Mononuclear cell (primary cell): ENCODE results near the gene CTCFL. TPM values are rescaled to one million over a fixed set of nuclear protein-coding genes. Genes with fewer than 3 reads are reported as not detected.
"Not testable (repeated sequence)": the region's sequence is repeated elsewhere in the genome, so short reads cannot be mapped to it uniquely, and the experiment has no call there.

Experiments
- H3K27me3 ChIP-seq: 2 replicates; pipeline ENCODE4 v1.6.0; 2011; ENCODE audit warnings: low read length, control low read depth; ENCODE audit not compliant: insufficient read depth
- H3K4me1 ChIP-seq: 2 replicates; pipeline ENCODE4 v1.5.1; 2011; ENCODE audit warnings: mild to moderate bottlenecking, low read length, control low read depth; ENCODE audit not compliant: insufficient read depth
- H3K4me3 ChIP-seq: 2 replicates; pipeline ENCODE4 v1.5.1; 2011; ENCODE audit warnings: mild to moderate bottlenecking, low read length, moderate library complexity
- H3K9me3 ChIP-seq: 2 replicates; pipeline ENCODE4 v1.5.1; 2011; ENCODE audit warnings: low read depth, mild to moderate bottlenecking, control low read depth, low read length
- total RNA-seq: library from RNA; depleted of rRNA; stranded (reverse); fragments of >200 nt; gene quantifications from one replicate; pipeline ENCODE4 v1.2.3, GENCODE V29; 2012

CTCFL gene
- total RNA-seq, 1 donor: not detected

GRCh38 chr20:57529810-57530209 is 4.9 kb upstream of the CTCFL start:
- no peaks in the 10 kb centered on the region for H3K4me1 ChIP-seq
- no peaks in the 10 kb centered on the region for H3K9me3 ChIP-seq
- no peak overlapping the region for H3K4me3 ChIP-seq
- H3K27me3 ChIP-seq: no peaks in the 10 kb centered on the region

GRCh38 chr20:57529160-57529585 is 4.2 kb upstream of the CTCFL start:
- H3K4me3 ChIP-seq: no peak overlapping the region
- H3K4me1 ChIP-seq: no peaks in the 10 kb centered on the region
- no peaks in the 10 kb centered on the region for H3K9me3 ChIP-seq
- H3K27me3 ChIP-seq: no peaks in the 10 kb centered on the region

DNA sequence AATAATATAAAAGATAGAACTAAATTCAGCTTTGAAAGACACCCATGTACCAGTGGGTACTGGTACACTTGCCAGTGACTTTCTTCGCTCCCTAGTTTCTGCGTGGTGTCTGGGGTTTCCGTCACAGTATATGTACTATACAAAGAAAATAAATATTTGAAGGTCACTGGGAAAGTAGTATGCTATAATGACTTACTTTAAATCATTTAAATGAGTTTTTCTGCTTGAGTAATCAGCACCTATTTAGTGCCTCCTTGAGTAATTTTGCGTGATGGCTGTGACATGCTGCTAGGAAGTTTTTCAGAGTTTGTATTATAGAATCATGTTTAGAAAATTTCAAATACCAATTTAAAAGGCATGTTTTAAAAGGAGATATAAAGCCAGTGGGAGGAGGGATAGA is 3.2 kb upstream of the CTCFL start:
- H3K4me3 ChIP-seq: no peak overlapping the region
- H3K9me3 ChIP-seq: no peaks in the 10 kb centered on the region
- no peaks in the 10 kb centered on the region for H3K4me1 ChIP-seq
- H3K27me3 ChIP-seq: no peaks in the 10 kb centered on the region

- no peaks in the 10 kb centered on the region for H3K4me1 ChIP-seq
- H3K9me3 ChIP-seq: no peaks in the 10 kb centered on the region
- no peaks in the 10 kb centered on the region for H3K27me3 ChIP-seq
- H3K4me3 ChIP-seq: no peak overlapping the region
Observed at GRCh38 chr20:57527728-57528127, 2.8 kb upstream of the CTCFL start.

- Histone ChIP-seq H3K9me3 (no peaks in the 10 kb centered on the region), H3K4me3 (no peak overlapping the region)
Observed at GRCh38 chr20:57526885-57527460, 2.0 kb upstream of the CTCFL start.

GRCh38 chr20:57526087-57526884 is 1.3 kb upstream of the CTCFL start:
- Histone ChIP-seq H3K4me3 (no peak overlapping the region), H3K9me3 (no peaks in the 10 kb centered on the region), H3K27me3 (no peaks in the 10 kb centered on the region), H3K4me1 (no peaks in the 10 kb centered on the region)

More at GRCh38 chr20:57526885-57527460, 2.0 kb upstream of the CTCFL start:
- Histone ChIP-seq H3K27me3 (no peaks in the 10 kb centered on the region), H3K4me1 (no peaks in the 10 kb centered on the region)

DNA sequence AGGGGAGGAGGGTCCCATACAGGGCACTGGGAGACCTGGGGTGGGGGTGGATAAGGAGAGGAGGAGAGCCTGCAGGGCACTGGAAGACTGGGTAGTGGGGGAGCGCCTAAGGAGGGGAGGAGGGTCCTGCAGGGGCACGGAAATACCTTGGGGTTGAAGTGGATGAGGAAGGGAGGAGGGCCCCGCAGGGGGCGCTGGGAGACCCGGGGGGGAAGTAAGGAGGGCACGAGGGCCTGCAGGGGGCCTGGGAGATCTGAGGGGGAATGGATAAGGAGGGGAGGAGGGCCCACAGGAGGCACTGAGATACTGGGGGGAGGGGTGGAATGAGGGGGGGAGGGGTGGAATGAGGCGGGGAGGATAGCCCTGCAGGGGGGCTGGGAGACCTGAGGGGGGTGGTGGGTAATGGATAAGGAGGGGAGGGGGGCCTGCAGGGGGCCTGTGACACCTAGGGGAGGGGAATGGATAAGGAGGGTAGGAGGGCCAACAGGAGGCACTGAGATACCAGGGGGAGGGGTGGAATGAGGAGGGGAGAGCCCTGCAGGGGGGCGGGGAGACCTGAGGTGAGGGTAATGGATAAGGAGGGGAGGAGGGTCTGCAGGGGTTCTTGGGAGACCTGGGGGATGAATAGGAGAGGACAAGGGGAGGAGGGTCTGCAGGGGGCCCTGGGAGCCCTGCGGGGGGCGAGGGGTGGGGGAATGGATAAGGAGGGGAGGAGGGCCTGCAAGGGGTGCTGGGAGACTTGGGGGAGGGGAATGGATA is 567 bp upstream of the CTCFL start:
- Histone ChIP-seq H3K4me1 (no peaks in the 10 kb centered on the region), H3K4me3 (no peak overlapping the region), H3K9me3 (no peaks in the 10 kb centered on the region), H3K27me3 (no peaks in the 10 kb centered on the region)

DNA sequence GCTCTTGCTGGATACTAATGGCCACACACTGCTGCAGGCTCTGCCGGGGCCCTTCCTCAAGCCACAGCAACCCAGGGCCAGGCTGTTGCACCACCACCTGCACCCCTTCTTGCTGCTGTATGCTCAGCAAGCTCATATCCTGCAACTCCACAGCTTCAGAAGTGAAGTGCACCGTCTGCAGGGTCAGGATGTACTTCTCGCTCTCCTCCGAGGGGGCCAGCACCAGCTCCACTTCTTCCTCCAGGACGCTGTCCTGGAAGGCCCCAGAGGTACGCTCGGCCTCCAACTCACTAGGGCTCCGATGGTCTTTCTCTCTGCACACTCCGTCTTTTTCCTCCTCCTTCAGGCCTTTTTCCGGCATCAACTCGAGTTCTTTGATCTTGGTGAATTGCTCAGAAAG is 1.2 kb downstream of the CTCFL start:
- Histone ChIP-seq H3K27me3 (no peaks in the 10 kb centered on the region), H3K4me3 (no peak overlapping the region), H3K9me3 (no peaks in the 10 kb centered on the region), H3K4me1 (no peaks in the 10 kb centered on the region)

- no peaks in the 10 kb centered on the region for H3K9me3 ChIP-seq
- H3K4me3 ChIP-seq: no peak overlapping the region
- H3K4me1 ChIP-seq: no peaks in the 10 kb centered on the region
- no peaks in the 10 kb centered on the region for H3K27me3 ChIP-seq
Observed at GRCh38 chr20:57522380-57523140, 2.4 kb downstream of the CTCFL start.

DNA sequence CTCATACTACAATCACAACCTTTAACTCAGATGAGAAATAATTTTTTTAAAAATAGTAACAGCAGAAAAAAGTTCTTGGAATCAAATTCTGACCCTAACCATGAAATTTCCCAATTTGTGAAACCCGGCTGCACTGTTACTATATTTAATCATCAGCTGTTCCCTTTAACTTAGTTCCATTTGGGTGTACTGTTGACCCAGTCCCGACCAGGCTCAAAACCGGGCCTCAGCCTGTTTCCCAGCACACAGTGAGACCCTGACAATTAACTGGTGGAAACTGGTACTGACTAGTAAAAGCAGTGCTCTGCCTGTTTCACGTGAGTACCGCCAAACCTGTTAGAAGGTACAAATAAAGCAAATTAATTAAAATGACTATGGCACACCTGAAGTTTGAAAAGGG is 7.0 kb downstream of the CTCFL start:
- H3K4me3 ChIP-seq: no peak overlapping the region
- H3K9me3 ChIP-seq: no peaks in the 10 kb centered on the region
- H3K4me1 ChIP-seq: no peaks in the 10 kb centered on the region
- no peaks in the 10 kb centered on the region for H3K27me3 ChIP-seq

DNA sequence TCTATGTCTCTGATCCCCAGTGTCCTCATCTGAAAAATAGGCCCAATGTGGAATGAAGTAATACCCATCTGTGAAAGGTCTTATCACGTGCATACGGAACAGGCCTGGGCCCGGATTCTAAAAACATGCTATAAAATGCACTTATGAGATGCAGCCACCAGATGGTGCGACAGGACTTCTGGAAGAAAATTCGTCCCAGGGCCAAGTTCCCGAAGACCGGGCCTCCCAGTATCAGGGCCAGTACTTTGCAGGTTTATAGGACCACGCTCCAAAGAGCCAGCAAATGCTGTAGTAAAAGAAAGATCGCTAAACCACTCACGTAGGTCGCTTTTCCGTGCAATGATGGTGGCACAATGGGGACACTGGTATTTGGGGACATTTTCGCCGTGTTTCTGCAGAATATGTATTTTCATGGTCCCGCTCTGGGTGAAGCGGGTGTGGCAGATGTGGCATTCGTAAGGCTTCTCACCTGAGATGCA is 10.6 kb downstream of the CTCFL start:
- H3K4me3 ChIP-seq: no peak overlapping the region
- H3K9me3 ChIP-seq: no peaks in the 10 kb centered on the region
- H3K27me3 ChIP-seq: peaks cover 11% of the 10 kb centered on the region
- no peaks in the 10 kb centered on the region for H3K4me1 ChIP-seq

DNA sequence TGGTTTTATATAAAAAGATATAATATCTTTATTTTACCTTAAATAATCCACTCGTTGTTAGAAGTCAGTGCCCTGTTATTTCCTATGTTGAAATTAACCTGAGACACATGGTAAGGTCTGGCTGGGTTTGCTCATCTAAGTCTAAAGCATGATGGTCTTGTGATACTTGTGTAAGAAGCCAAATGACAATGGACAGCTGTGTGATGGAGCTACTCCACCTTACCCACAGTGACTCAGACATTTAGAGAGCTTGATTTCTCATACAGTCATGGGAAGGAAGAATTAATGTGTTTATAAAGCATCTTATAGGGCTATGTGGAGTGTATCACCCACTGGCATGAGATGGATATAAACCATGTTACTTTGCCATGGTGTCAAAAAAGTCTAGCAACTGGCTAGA is 11.7 kb downstream of the CTCFL start:
- no peaks in the 10 kb centered on the region for H3K4me1 ChIP-seq
- peaks cover 21% of the 10 kb centered on the region for H3K27me3 ChIP-seq
- H3K9me3 ChIP-seq: no peaks in the 10 kb centered on the region
- no peak overlapping the region for H3K4me3 ChIP-seq

DNA sequence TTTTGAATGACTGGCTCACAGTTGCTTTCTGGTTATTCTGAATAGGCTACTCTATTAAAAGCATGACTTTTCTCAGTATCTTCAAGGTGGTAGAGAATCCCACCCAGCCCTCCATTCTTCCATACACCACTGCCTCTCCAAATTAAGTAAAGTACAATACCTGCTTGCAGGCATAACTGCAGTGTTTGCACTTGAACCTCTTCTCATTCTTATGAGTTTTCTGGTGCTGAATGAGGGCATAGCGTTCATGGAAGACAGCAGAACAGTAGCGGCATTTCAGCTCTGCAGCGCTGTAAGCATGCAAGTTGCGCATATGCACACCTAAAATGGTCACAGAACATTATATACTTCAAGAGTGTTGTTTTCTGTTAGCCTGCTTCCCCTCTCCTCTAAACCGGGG is 12.5 kb downstream of the CTCFL start:
- Histone ChIP-seq H3K27me3 (peaks cover 27% of the 10 kb centered on the region), H3K9me3 (no peaks in the 10 kb centered on the region), H3K4me3 (no peak overlapping the region), H3K4me1 (no peaks in the 10 kb centered on the region)

DNA sequence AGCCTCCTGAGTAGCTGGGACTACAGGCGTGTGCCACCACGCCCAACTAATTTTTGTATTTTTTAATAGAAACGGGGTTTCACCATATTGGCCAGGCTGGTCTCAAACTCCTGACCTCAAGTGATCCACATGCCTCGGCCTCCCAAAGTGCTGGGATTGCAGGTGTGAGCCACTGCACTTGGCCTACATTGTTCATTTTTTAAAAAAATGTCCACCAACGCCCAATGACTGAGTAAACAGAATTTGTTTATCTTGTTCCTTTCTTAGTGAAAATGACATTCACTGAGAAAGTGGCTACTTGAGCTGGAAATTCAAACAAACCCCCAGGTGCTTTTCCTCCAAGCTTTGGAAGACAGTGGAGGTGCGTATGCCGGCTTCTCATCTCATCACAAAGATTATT is 13.2 kb downstream of the CTCFL start:
- peaks cover 34% of the 10 kb centered on the region for H3K27me3 ChIP-seq
- not testable (repeated sequence) for H3K9me3 ChIP-seq, H3K4me1 ChIP-seq, H3K4me3 ChIP-seq
